Liver (tissue), 3 donors: ENCODE data around the gene IGF2BP3.

Experiments used
- ATF3 ChIP-seq: IDR thresholded peaks from 2 replicates; pipeline ENCODE4 v1.6.1; 2016; ENCODE audit warnings: antibody characterized with exemption
- CTCF ChIP-seq: fragments of 150-350 bp; IDR thresholded peaks from 2 replicates; pipeline ENCODE4 v1.5.1; 2017; ENCODE audit warnings: improper control_type of control experiment, low read depth, low read length; ENCODE audit not compliant: missing input control
- FOXA1 ChIP-seq: IDR thresholded peaks from 2 replicates; pipeline ENCODE4 v1.6.1; 2016; ENCODE audit warnings: antibody characterized with exemption
- HNF4G ChIP-seq: IDR thresholded peaks from 2 replicates; pipeline ENCODE4 v1.6.1; 2016; ENCODE audit warnings: antibody characterized with exemption
- JUND ChIP-seq, 2 donors: IDR thresholded peaks; 2 replicates each; pipeline ENCODE4 v1.6.1; 2016; ENCODE audit warnings: antibody characterized with exemption in 2 of 2
- MAX ChIP-seq: IDR thresholded peaks from 2 replicates; pipeline ENCODE4 v1.6.1; 2016; ENCODE audit warnings: antibody characterized with exemption
- RAD21 ChIP-seq, 2 donors: IDR thresholded peaks; 2 replicates each; pipeline ENCODE4 v1.6.1; 2016; ENCODE audit warnings: antibody characterized with exemption in 2 of 2, mild to moderate bottlenecking in 2 of 2
- REST ChIP-seq: IDR thresholded peaks from 2 replicates; pipeline ENCODE4 v1.6.1; 2016; ENCODE audit warnings: antibody characterized with exemption, mild to moderate bottlenecking
- TAF1 ChIP-seq: conservative IDR thresholded peaks from 2 replicates; pipeline ENCODE4 v1.6.1; 2016; ENCODE audit warnings: antibody characterized with exemption, mild to moderate bottlenecking
- ZBTB33 ChIP-seq: IDR thresholded peaks from 2 replicates; pipeline ENCODE4 v1.6.1; 2016; ENCODE audit warnings: antibody characterized with exemption
- donor health status: healthy.
- donor health status: healthy.

- TF ChIP-seq CTCF, result no peak
- TF ChIP-seq RAD21 (IDR thresholded peaks at IDR 0.05), result no peak
- TF ChIP-seq ATF3, result no peak
- no peak for TF ChIP-seq ZBTB33
- no peak for TF ChIP-seq MAX
- TF ChIP-seq HNF4G, result no peak
- TF ChIP-seq FOXA1, result no peak
- no peak for TF ChIP-seq JUND (IDR thresholded peaks at IDR 0.05)
- no peak for TF ChIP-seq REST
- no peak for TF ChIP-seq TAF1
Measured at GRCh38 chr7:23295401-23295697, 174.9 kb downstream of the IGF2BP3 start.
